HepG2 (cell line): ENCODE measurements around the gene AKAIN1. TPM values are rescaled to one million over a fixed set of nuclear protein-coding genes. Genes with fewer than 3 reads are reported as not detected.

Experiments used
- CC2D1A ChIP-seq: sonication (generic); formaldehyde crosslinking; IDR thresholded peaks from 2 replicates; pipeline ENCODE4 v1.8.1; 2023; ENCODE audit warnings: mild to moderate bottlenecking, missing genetic modification reagents
- FOXC1 ChIP-seq: sonication (generic); formaldehyde crosslinking; IDR thresholded peaks from 2 replicates; pipeline ENCODE4 v1.8.0; 2022; ENCODE audit warnings: mild to moderate bottlenecking, missing genetic modification reagents, borderline replicate concordance
- GABPA ChIP-seq, 2 experiments: IDR thresholded peaks; 2 replicates each; pipeline ENCODE4 v1.6.1; 2011 to 2016; ENCODE audit warnings: low read depth in 2 of 2, low read length in 1 of 2, missing biosample characterization in 1 of 2, missing genetic modification characterization in 1 of 2
- MATR3 ChIP-seq: sonication (generic); formaldehyde crosslinking; IDR thresholded peaks from 2 replicates; pipeline ENCODE4 v1.4.0; 2020; ENCODE audit warnings: missing genetic modification reagents
- THYN1 ChIP-seq: sonication (generic); formaldehyde crosslinking; IDR thresholded peaks from 2 replicates; pipeline ENCODE4 v1.8.1; 2023; ENCODE audit warnings: low read depth, mild to moderate bottlenecking, moderate library complexity, missing genetic modification reagents, borderline replicate concordance
- TP53 ChIP-seq: sonication (generic); formaldehyde crosslinking; conservative IDR thresholded peaks from 2 replicates; pipeline ENCODE4 v1.4.0; 2020; ENCODE audit warnings: missing genetic modification reagents
- ZMYM3 ChIP-seq: sonication (generic); formaldehyde crosslinking; IDR thresholded peaks from 2 replicates; pipeline ENCODE4 v1.5.1; 2020; ENCODE audit warnings: mild to moderate bottlenecking, missing genetic modification reagents
- ZNF570 ChIP-seq: sonication (generic); formaldehyde crosslinking; IDR thresholded peaks from 2 replicates; pipeline ENCODE4 v1.4.0; 2020; ENCODE audit warnings: mild to moderate bottlenecking, missing genetic modification reagents, borderline replicate concordance
- ZNF841 ChIP-seq: sonication (generic); formaldehyde crosslinking; IDR thresholded peaks from 2 replicates; pipeline ENCODE4 v1.8.1; 2023; ENCODE audit warnings: missing genetic modification reagents, borderline replicate concordance
- polyA plus RNA-seq, 8 experiments: library from polyadenylated mRNA; depleted of rRNA in 3 of 8; stranded (reverse) in 7 of 8; unstranded in 1 of 8; fragments of >200 nt; fragmentation: Illumina TruSeq in 4 of 8; extraction: Trizol in 4 of 8; gene quantifications; 2 replicates each; pipeline versions ENCODE4 v1.2.1 to v1.2.3, GENCODE V29; 2011 to 2016; ENCODE audit warnings: low read depth in 4 of 8, missing spikeins in 1 of 8, mixed read lengths in 1 of 8; ENCODE audit not compliant: insufficient read depth in 1 of 8
- total RNA-seq, 5 experiments: library from RNA; depleted of rRNA; stranded (reverse); fragments of >200 nt; fragmentation: Illumina TruSeq; extraction: Trizol; gene quantifications; 2 replicates each; pipeline ENCODE4 v1.2.3, GENCODE V29; 2016; ENCODE audit warnings: low read depth in 1 of 5
- TF ChIP-seq, protein P1 (sequence below): sonication (generic); formaldehyde crosslinking; IDR thresholded peaks from 2 replicates; pipeline ENCODE4 v1.4.0; 2020; ENCODE audit warnings: mild to moderate bottlenecking, missing genetic modification reagents
- TF ChIP-seq, protein P2 (sequence below), 2 experiments: sonication (generic) in 1 of 2; formaldehyde crosslinking in 1 of 2; IDR thresholded peaks; 2 replicates each; pipeline versions ENCODE4 v1.4.0 to v1.6.1; 2018 to 2020; ENCODE audit warnings: missing genetic modification reagents in 2 of 2, borderline replicate concordance in 1 of 2, low read depth in 1 of 2, mild to moderate bottlenecking in 1 of 2, missing biosample characterization in 1 of 2
- TF ChIP-seq, protein P3 (sequence below): sonication (generic); formaldehyde crosslinking; IDR thresholded peaks from 2 replicates; pipeline ENCODE4 v1.4.0; 2020; ENCODE audit warnings: missing genetic modification reagents
- TF ChIP-seq, protein P4 (sequence below): sonication (generic); formaldehyde crosslinking; IDR thresholded peaks from 2 replicates; pipeline ENCODE4 v1.4.0; 2020; ENCODE audit warnings: missing genetic modification reagents; ENCODE audit errors: not compliant biosample characterization
- TF ChIP-seq, protein P5 (sequence below): sonication (generic); formaldehyde crosslinking; IDR thresholded peaks from 2 replicates; pipeline ENCODE4 v1.5.0; 2020; ENCODE audit warnings: mild to moderate bottlenecking, missing genetic modification reagents
- TF ChIP-seq, protein P6 (sequence below): sonication (generic); formaldehyde crosslinking; IDR thresholded peaks from 2 replicates; pipeline ENCODE4 v1.4.0; 2020; ENCODE audit warnings: missing genetic modification reagents, borderline replicate concordance
- TF ChIP-seq, protein P7 (sequence below): sonication (generic); formaldehyde crosslinking; IDR thresholded peaks from 2 replicates; pipeline ENCODE4 v1.4.0; 2020; ENCODE audit warnings: missing genetic modification reagents

AKAIN1 gene
- total and polyA plus RNA-seq, 2 of the 13 experiments (the other 11 are each of a cell fraction or from before 2014, with no cell fraction given) = not detected

DNA sequence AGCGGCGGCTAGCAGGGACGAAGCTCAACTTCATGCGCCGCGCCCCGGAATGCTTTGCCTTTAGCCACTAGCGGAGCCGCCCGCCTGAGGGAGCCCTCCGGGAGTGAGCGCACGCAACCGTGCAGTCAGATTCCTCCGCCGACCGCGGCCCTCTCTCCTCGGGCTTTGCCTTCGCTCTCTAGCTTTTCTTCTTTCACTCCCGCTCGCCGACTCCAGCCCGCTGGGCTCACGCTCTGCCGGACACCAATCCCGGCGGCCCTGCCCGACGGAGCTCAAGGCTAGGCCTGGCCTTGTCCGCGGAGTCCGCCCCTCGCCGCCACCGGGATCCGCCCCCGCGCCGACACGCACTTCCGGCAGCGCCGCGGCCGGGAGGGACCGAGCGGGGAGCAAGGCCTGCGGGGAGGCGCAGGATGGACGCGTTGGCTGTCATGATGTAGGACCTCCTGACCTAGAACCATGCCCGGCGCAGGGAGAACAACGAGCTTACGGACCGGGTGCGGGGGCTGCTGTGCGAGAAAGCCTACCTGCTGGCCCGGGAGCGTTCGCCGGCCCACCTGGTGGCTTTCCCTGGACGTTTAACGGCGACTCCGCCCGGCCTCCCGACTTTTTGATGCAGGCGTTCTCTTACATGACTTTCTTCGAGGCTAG, 40.8 kb upstream of the AKAIN1 start (continued):
- TF ChIP-seq GABPA (IDR thresholded peaks at IDR 0.05; ENCODE audit: low read depth, low read length) (peak; percentile 86), GABPA (CRISPR knock-in tag; IDR thresholded peaks at IDR 0.05; ENCODE audit: low read depth) (peak; percentile 85), ZNF841 (CRISPR knock-in tag) (peak; percentile 86), ZMYM3 (CRISPR knock-in tag) (no peak), MATR3 (no peak), FOXC1 (0 out of 2 replicates have a peak, but pooled peaks have one; percentile 9), ZNF570 (CRISPR knock-in tag) (no peak), CC2D1A (0 out of 2 replicates have a peak, but pooled peaks have one; percentile 32), THYN1 (0 out of 2 replicates have a peak, but pooled peaks have one; percentile 76), TP53 (no peak; the same call in 1 of the 2 replicates)
- TF ChIP-seq, protein P1, sequence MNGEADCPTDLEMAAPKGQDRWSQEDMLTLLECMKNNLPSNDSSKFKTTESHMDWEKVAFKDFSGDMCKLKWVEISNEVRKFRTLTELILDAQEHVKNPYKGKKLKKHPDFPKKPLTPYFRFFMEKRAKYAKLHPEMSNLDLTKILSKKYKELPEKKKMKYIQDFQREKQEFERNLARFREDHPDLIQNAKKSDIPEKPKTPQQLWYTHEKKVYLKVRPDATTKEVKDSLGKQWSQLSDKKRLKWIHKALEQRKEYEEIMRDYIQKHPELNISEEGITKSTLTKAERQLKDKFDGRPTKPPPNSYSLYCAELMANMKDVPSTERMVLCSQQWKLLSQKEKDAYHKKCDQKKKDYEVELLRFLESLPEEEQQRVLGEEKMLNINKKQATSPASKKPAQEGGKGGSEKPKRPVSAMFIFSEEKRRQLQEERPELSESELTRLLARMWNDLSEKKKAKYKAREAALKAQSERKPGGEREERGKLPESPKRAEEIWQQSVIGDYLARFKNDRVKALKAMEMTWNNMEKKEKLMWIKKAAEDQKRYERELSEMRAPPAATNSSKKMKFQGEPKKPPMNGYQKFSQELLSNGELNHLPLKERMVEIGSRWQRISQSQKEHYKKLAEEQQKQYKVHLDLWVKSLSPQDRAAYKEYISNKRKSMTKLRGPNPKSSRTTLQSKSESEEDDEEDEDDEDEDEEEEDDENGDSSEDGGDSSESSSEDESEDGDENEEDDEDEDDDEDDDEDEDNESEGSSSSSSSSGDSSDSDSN = peak; percentile 87; the same call in 1 of the 2 replicates
- TF ChIP-seq, protein P2, sequence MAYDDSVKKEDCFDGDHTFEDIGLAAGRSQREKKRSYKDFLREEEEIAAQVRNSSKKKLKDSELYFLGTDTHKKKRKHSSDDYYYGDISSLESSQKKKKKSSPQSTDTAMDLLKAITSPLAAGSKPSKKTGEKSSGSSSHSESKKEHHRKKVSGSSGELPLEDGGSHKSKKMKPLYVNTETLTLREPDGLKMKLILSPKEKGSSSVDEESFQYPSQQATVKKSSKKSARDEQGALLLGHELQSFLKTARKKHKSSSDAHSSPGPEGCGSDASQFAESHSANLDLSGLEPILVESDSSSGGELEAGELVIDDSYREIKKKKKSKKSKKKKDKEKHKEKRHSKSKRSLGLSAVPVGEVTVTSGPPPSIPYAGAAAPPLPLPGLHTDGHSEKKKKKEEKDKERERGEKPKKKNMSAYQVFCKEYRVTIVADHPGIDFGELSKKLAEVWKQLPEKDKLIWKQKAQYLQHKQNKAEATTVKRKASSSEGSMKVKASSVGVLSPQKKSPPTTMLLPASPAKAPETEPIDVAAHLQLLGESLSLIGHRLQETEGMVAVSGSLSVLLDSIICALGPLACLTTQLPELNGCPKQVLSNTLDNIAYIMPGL (CRISPR knock-in tag; IDR thresholded peaks at IDR 0.05; ENCODE audit: borderline replicate concordance in 1 of 2, low read depth in 1 of 2) = peak; percentile 81 to 92; a peak in 3 of 4 replicates
- TF ChIP-seq, protein P3, sequence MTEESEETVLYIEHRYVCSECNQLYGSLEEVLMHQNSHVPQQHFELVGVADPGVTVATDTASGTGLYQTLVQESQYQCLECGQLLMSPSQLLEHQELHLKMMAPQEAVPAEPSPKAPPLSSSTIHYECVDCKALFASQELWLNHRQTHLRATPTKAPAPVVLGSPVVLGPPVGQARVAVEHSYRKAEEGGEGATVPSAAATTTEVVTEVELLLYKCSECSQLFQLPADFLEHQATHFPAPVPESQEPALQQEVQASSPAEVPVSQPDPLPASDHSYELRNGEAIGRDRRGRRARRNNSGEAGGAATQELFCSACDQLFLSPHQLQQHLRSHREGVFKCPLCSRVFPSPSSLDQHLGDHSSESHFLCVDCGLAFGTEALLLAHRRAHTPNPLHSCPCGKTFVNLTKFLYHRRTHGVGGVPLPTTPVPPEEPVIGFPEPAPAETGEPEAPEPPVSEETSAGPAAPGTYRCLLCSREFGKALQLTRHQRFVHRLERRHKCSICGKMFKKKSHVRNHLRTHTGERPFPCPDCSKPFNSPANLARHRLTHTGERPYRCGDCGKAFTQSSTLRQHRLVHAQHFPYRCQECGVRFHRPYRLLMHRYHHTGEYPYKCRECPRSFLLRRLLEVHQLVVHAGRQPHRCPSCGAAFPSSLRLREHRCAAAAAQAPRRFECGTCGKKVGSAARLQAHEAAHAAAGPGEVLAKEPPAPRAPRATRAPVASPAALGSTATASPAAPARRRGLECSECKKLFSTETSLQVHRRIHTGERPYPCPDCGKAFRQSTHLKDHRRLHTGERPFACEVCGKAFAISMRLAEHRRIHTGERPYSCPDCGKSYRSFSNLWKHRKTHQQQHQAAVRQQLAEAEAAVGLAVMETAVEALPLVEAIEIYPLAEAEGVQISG = peak; percentile 91
- TF ChIP-seq, protein P4, sequence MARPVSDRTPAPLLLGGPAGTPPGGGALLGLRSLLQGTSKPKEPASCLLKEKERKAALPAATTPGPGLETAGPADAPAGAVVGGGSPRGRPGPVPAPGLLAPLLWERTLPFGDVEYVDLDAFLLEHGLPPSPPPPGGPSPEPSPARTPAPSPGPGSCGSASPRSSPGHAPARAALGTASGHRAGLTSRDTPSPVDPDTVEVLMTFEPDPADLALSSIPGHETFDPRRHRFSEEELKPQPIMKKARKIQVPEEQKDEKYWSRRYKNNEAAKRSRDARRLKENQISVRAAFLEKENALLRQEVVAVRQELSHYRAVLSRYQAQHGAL (CRISPR knock-in tag) = no peak
- TF ChIP-seq, protein P5, sequence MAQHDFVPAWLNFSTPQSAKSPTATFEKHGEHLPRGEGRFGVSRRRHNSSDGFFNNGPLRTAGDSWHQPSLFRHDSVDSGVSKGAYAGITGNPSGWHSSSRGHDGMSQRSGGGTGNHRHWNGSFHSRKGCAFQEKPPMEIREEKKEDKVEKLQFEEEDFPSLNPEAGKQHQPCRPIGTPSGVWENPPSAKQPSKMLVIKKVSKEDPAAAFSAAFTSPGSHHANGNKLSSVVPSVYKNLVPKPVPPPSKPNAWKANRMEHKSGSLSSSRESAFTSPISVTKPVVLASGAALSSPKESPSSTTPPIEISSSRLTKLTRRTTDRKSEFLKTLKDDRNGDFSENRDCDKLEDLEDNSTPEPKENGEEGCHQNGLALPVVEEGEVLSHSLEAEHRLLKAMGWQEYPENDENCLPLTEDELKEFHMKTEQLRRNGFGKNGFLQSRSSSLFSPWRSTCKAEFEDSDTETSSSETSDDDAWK = no peak
- TF ChIP-seq, protein P6, sequence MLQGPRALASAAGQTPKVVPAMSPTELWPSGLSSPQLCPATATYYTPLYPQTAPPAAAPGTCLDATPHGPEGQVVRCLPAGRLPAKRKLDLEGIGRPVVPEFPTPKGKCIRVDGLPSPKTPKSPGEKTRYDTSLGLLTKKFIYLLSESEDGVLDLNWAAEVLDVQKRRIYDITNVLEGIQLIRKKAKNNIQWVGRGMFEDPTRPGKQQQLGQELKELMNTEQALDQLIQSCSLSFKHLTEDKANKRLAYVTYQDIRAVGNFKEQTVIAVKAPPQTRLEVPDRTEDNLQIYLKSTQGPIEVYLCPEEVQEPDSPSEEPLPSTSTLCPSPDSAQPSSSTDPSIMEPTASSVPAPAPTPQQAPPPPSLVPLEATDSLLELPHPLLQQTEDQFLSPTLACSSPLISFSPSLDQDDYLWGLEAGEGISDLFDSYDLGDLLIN (CRISPR knock-in tag) = no peak
- TF ChIP-seq, protein P7, sequence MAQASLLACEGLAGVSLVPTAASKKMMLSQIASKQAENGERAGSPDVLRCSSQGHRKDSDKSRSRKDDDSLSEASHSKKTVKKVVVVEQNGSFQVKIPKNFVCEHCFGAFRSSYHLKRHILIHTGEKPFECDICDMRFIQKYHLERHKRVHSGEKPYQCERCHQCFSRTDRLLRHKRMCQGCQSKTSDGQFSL (CRISPR knock-in tag) = peak; percentile 27; the same call in 1 of the 2 replicates
